IMR-90 (cell line): Measurements from ENCODE around the gene SLC37A1. TPM values are rescaled to one million over a fixed set of nuclear protein-coding genes. Genes with fewer than 3 reads are reported as not detected.

Experiments used
- ATAC-seq: fragments of 200-7000 bp; cut with Tn5 transposase; 2 replicates; pipeline ENCODE4 v1.9.1; 2020; ENCODE audit warnings: low read depth, mild to moderate bottlenecking, moderate library complexity
- BruUV-seq: library from RNA; stranded (reverse); fragments of 400-500 nt; replicated peaks from 2 replicates; lab custom pipeline; 2021; lab: Mats Ljungman, UMichigan
- CTCF ChIA-PET: fragments of 300-600 bp; formaldehyde crosslinking; extraction: SDS; loops from one replicate; lab custom pipeline; 2021; ENCODE audit warnings: antibody characterized with exemption; lab: Yijun Ruan, JAX
- POLR2A ChIA-PET: fragments of 300-600 bp; sonication (Branson Sonifier 250); formaldehyde crosslinking; loops from one replicate; lab custom pipeline; 2022; ENCODE audit warnings: antibody characterized with exemption; ENCODE audit not compliant: unreplicated experiment; lab: Charles Lee
- DNase-seq: peaks from one replicate; pipeline ENCODE4 v3.0.0; 2013
- H2AFZ ChIP-seq: replicated peaks from 2 replicates; pipeline ENCODE3; 2013; ENCODE audit warnings: low read length, mild to moderate bottlenecking; ENCODE audit not compliant: poor library complexity
- H2AK5ac ChIP-seq: 2 replicates; pipeline ENCODE4 v1.6.1; 2013; ENCODE audit warnings: low read depth, low read length, inconsistent platforms
- H2AK9ac ChIP-seq: replicated peaks from 2 replicates; pipeline ENCODE3; 2013; ENCODE audit warnings: mild to moderate bottlenecking, low read depth, low read length, moderate library complexity; ENCODE audit not compliant: poor library complexity
- H2BK120ac ChIP-seq: 2 replicates; pipeline ENCODE4 v1.6.1; 2013; ENCODE audit warnings: low read depth, low read length, inconsistent platforms
- H2BK15ac ChIP-seq: 3 replicates; pipeline ENCODE4 v1.6.1; 2013; ENCODE audit warnings: low read depth, low read length, inconsistent platforms
- H2BK20ac ChIP-seq: 2 replicates; pipeline ENCODE4 v1.6.1; 2013; ENCODE audit warnings: low read depth, mild to moderate bottlenecking, inconsistent platforms, low read length, moderate library complexity
- H2BK5ac ChIP-seq: 2 replicates; pipeline ENCODE4 v1.6.1; 2013; ENCODE audit warnings: mild to moderate bottlenecking, low read depth, low read length, inconsistent platforms; ENCODE audit not compliant: poor library complexity, severe bottlenecking
- H3K14ac ChIP-seq: replicated peaks from 2 replicates; pipeline ENCODE4 v1.6.1; 2013; ENCODE audit warnings: low read depth, low read length, inconsistent platforms
- H3K18ac ChIP-seq: 2 replicates; pipeline ENCODE4 v1.6.1; 2013; ENCODE audit warnings: low read depth, low read length, control low read depth
- H3K23ac ChIP-seq: 2 replicates; pipeline ENCODE4 v1.6.1; 2013; ENCODE audit warnings: low read depth, low read length, inconsistent platforms
- H3K27ac ChIP-seq: 2 replicates; pipeline ENCODE4 v1.5.1; 2013; ENCODE audit warnings: mild to moderate bottlenecking, control low read depth, low read length; ENCODE audit not compliant: insufficient read depth
- H3K27me3 ChIP-seq: 2 replicates; pipeline ENCODE4 v1.6.1; 2013; ENCODE audit warnings: low read length; ENCODE audit not compliant: control insufficient read depth, insufficient read depth
- H3K36me3 ChIP-seq: 2 replicates; pipeline ENCODE4 v1.6.1; 2013; ENCODE audit warnings: low read length, mixed read lengths; ENCODE audit not compliant: control insufficient read depth, insufficient read depth
- H3K4ac ChIP-seq: 2 replicates; pipeline ENCODE4 v1.6.1; 2013; ENCODE audit warnings: low read depth, low read length, inconsistent platforms
- H3K4me1 ChIP-seq: 2 replicates; pipeline ENCODE4 v1.6.1; 2013; ENCODE audit warnings: low read length, mixed read lengths; ENCODE audit not compliant: control insufficient read depth, insufficient read depth
- H3K4me2 ChIP-seq: 2 replicates; pipeline ENCODE4 v1.6.1; 2013; ENCODE audit warnings: low read depth, mild to moderate bottlenecking, control low read depth, low read length, moderate library complexity
- H3K4me3 ChIP-seq: 2 replicates; pipeline ENCODE4 v1.5.1; 2013; ENCODE audit warnings: low read depth, mild to moderate bottlenecking, control low read depth, low read length, moderate library complexity; ENCODE audit not compliant: insufficient read depth
- H3K56ac ChIP-seq: 2 replicates; pipeline ENCODE4 v1.6.1; 2013; ENCODE audit warnings: low read length, inconsistent platforms; ENCODE audit not compliant: insufficient read depth; ENCODE audit errors: extremely low read depth
- H3K79me1 ChIP-seq, 2 experiments: 2 replicates each; pipeline ENCODE4 v1.6.1; 2013; ENCODE audit warnings: low read length in 2 of 2, inconsistent platforms in 1 of 2, low read depth in 1 of 2
- H3K9ac ChIP-seq: 2 replicates; pipeline ENCODE4 v1.6.1; 2013; ENCODE audit warnings: low read depth, low read length, control low read depth
- H3K9me1 ChIP-seq: 2 replicates; pipeline ENCODE4 v1.6.1; 2013; ENCODE audit warnings: low read length, inconsistent platforms; ENCODE audit not compliant: insufficient read depth
- H3K9me3 ChIP-seq: 2 replicates; pipeline ENCODE4 v1.6.1; 2013; ENCODE audit warnings: low read length; ENCODE audit not compliant: control insufficient read depth, insufficient read depth
- H4K20me1 ChIP-seq: 2 replicates; pipeline ENCODE4 v1.6.1; 2013; ENCODE audit warnings: low read length, inconsistent platforms; ENCODE audit not compliant: insufficient read depth
- H4K5ac ChIP-seq: 2 replicates; pipeline ENCODE4 v1.6.1; 2013; ENCODE audit warnings: mild to moderate bottlenecking, low read depth, low read length, control low read depth
- H4K8ac ChIP-seq, 2 experiments: 2 replicates each; pipeline ENCODE4 v1.6.1; 2013; ENCODE audit warnings: low read depth in 2 of 2, low read length in 2 of 2, control low read depth in 1 of 2, inconsistent platforms in 1 of 2
- H4K91ac ChIP-seq: 2 replicates; pipeline ENCODE4 v1.6.1; 2013; ENCODE audit warnings: low read depth, low read length, inconsistent platforms; ENCODE audit not compliant: insufficient read depth
- BHLHE40 ChIP-seq: fragments of 150-350 bp; IDR thresholded peaks from 2 replicates; pipeline ENCODE4 v1.6.1; 2016; ENCODE audit warnings: mild to moderate bottlenecking, low read depth, low read length
- CEBPB ChIP-seq: IDR thresholded peaks from 2 replicates; pipeline ENCODE4 v1.6.1; 2012; ENCODE audit warnings: low read depth, low read length, improper control_type of control experiment
- ELK1 ChIP-seq: fragments of 150-350 bp; IDR thresholded peaks from 2 replicates; pipeline ENCODE4 v1.6.1; 2016; ENCODE audit warnings: low read depth, mild to moderate bottlenecking, low read length, moderate library complexity, borderline replicate concordance
- MAZ ChIP-seq: IDR thresholded peaks from 2 replicates; pipeline ENCODE4 v1.6.1; 2012; ENCODE audit warnings: low read depth, mild to moderate bottlenecking, low read length, improper control_type of control experiment, moderate library complexity, borderline replicate concordance
- POLR2A ChIP-seq: IDR thresholded peaks from 2 replicates; pipeline ENCODE4 v1.6.1; 2012; ENCODE audit warnings: mild to moderate bottlenecking, low read depth, low read length
- RAD21 ChIP-seq: IDR thresholded peaks from 2 replicates; pipeline ENCODE4 v1.6.1; 2012; ENCODE audit warnings: low read length, improper control_type of control experiment
- RFX5 ChIP-seq: IDR thresholded peaks from 2 replicates; pipeline ENCODE4 v1.8.0; 2012; ENCODE audit warnings: low read depth, mild to moderate bottlenecking, low read length, moderate library complexity
- USF2 ChIP-seq: fragments of 150-350 bp; IDR thresholded peaks from 2 replicates; pipeline ENCODE4 v1.6.1; 2017; ENCODE audit warnings: mild to moderate bottlenecking, antibody characterized with exemption, low read length, low read depth
- WGBS, 2 experiments: methylation state at CpG; one replicate each; pipeline versions ENCODE4 v1.1.5 to v1.1.7; 2013; ENCODE audit warnings: missing lambda C conversion rate in 2 of 2; ENCODE audit not compliant: insufficient read length in 1 of 2; ENCODE audit errors: extremely low coverage in 2 of 2; 5-methylcytosine and 5-hydroxymethylcytosine counted together
- dilution Hi-C: fragments of 300-500 bp; cut with HindIII; formaldehyde crosslinking; loops from one replicate; pipeline ENCODE4 v1.14.3; 2018; ENCODE audit warnings: low sequenced_read_pairs; ENCODE audit not compliant: unreplicated experiment
- in situ Hi-C: fragments of 300-500 bp; cut with MboI; formaldehyde crosslinking; loops from 3 replicates; pipeline ENCODE4 v1.14.3; 2019; ENCODE audit warnings: low sequenced_read_pairs, inconsistent platforms, mixed read lengths
- intact Hi-C: fragments of 100-400 bp; cut with micrococcal nuclease; formaldehyde crosslinking; loops from 2 replicates; pipeline ENCODE4 v1.10.0; 2022
- polyA plus RNA-seq, 3 experiments: library from polyadenylated mRNA; depleted of rRNA; stranded (reverse); fragments of >200 nt; gene quantifications; 2 replicates each; pipeline ENCODE4 v1.2.3, GENCODE V29; 2012; ENCODE audit warnings: low replicate concordance in 1 of 3
- total RNA-seq: library from RNA; depleted of rRNA; stranded (reverse); fragments of >200 nt; gene quantifications from 2 replicates; pipeline ENCODE4 v1.2.3, GENCODE V29; 2012

The SLC37A1 gene
- total and polyA plus RNA-seq, 2 of the 4 experiments (the other 2 are of a cell fraction), result 0.36 to 0.48 TPM

DNA sequence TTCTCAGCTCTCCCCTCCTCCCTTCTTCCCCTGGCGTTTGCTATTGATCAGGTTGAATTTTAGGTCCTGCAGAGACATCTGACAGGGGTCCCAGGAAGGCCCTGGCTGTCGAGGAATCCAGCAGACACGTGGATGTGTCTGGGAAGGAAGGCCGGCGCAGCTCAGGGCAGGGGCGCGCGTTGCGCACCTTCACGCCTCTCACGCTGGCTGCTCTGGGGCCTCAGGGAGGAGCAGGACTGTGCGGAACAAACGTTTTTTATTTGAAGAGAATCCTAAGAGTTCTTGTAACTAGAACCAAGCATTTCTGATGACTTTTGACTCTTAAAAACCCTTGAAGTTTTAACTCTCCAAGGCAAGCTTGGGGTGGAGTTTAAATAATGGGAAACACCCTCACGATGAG, 54.2 kb downstream of the SLC37A1 start:
- H3K27me3 ChIP-seq, result peaks cover 11% of the 10 kb centered on the region; the same call in 1 of the 2 replicates
- no peak overlapping the region for H3K4me3 ChIP-seq
- H4K8ac ChIP-seq, result no peak overlapping the region
- in situ Hi-C loops, result no loop called here
- no peaks in the 10 kb centered on the region for H3K4me1 ChIP-seq
- dilution Hi-C loops, result no loop called here
- no peak overlapping the region for H3K4me2 ChIP-seq
- no peak overlapping the region for H2AK9ac ChIP-seq
- CTCF ChIA-PET, result no interaction called here
- H3K14ac ChIP-seq, result no peak overlapping the region
- no peaks in the 10 kb centered on the region for H3K9me3 ChIP-seq
- H3K4ac ChIP-seq, result no peak overlapping the region
- no peak overlapping the region for H3K27ac ChIP-seq
- WGBS, 2 experiments, result 77% methylated on average over 10 of the region's 14 CpGs; no CpG with 5 or more reads in 1 of the 2 experiments
- no peak overlapping the region for H4K91ac ChIP-seq
- H3K79me1 ChIP-seq, result no peaks in the 10 kb centered on the region
- H4K5ac ChIP-seq, result no peak overlapping the region
- no peak overlapping the region for H2BK5ac ChIP-seq
- intact Hi-C loops, result no loop called here
- no peaks in the 10 kb centered on the region for H4K20me1 ChIP-seq
- POLR2A ChIA-PET, result no interaction called here
- no peak overlapping the region for H2BK20ac ChIP-seq
- H3K23ac ChIP-seq, result no peak overlapping the region
- ATAC-seq (no peak), DNase-seq (no peak)
- BruUV-seq, result no TSS peak
- no peak for TF ChIP-seq POLR2A
- no peak for TF ChIP-seq RFX5
- TF ChIP-seq RAD21, result no peak
- TF ChIP-seq ELK1, result no peak
- no peak for TF ChIP-seq USF2
- no peak for TF ChIP-seq BHLHE40
- no peak for TF ChIP-seq MAZ
- TF ChIP-seq CEBPB, result no peak
- H3K36me3 ChIP-seq, result no peaks in the 10 kb centered on the region
- no peak overlapping the region for H3K18ac ChIP-seq
- H2BK120ac ChIP-seq, result no peak overlapping the region
- no peaks in the 10 kb centered on the region for H3K9me1 ChIP-seq
- no peak overlapping the region for H2BK15ac ChIP-seq
- no peak overlapping the region for H3K9ac ChIP-seq
- H2AK5ac ChIP-seq, result no peak overlapping the region
- no peak overlapping the region for H3K56ac ChIP-seq
- no peak overlapping the region for H2AFZ ChIP-seq
